PFSK-1 (cell line): ENCODE results near the gene DOCK10.

Experiments used
- POLR2AphosphoS5 ChIP-seq: IDR thresholded peaks from 2 replicates; pipeline ENCODE4 v1.6.1; 2012; ENCODE audit warnings: low read depth, mild to moderate bottlenecking, control low read depth, low read length, moderate library complexity
- REST ChIP-seq, 2 experiments: IDR thresholded peaks; 2 replicates each; pipeline versions ENCODE4 v1.6.1 to v1.8.0; 2011 to 2012; ENCODE audit warnings: low read depth in 2 of 2, low read length in 2 of 2, control low read depth in 1 of 2, inconsistent platforms in 1 of 2, mild to moderate bottlenecking in 1 of 2, moderate library complexity in 1 of 2; ENCODE audit not compliant: insufficient read depth in 1 of 2
- SIN3A ChIP-seq: IDR thresholded peaks from 2 replicates; pipeline ENCODE4 v1.6.1; 2012; ENCODE audit warnings: mild to moderate bottlenecking, low read length, moderate library complexity, borderline replicate concordance; ENCODE audit not compliant: insufficient read depth

- no peak for TF ChIP-seq REST (IDR thresholded peaks at IDR 0.05; ENCODE audit: insufficient read depth in 1 of 2, low read depth in 2 of 2, low read length in 2 of 2)
- no peak for TF ChIP-seq SIN3A
- TF ChIP-seq POLR2AphosphoS5, result no peak
Measured at GRCh38 chr2:225083276-225083675, 41.0 kb upstream of the DOCK10 start.
